Activated T-helper 1 cell treated with anti-CD3 and anti-CD28 coated beads, Interleukin-12 subunit alpha, Interleukin-12 subunit beta, Interleukin-2, Interleukin-4 antibody, amounts not matched to agents 30 ng/mL and 10 ng/mL and 1 ng/mL, durations not matched to agents 14 hours and 24 hours and 36 hours (primary cell): Measurements from ENCODE around the gene DEPDC1. TPM values are rescaled to one million over a fixed set of nuclear protein-coding genes. Genes with fewer than 3 reads are reported as not detected.

Source experiments
- DNase-seq: peaks from one replicate; pipeline ENCODE4 v3.0.0; 2021; ENCODE audit warnings: low spot score
- H3K27ac Mint-ChIP-seq: one replicate; pipeline ENCODE4 v1.8.0; 2021; ENCODE audit warnings: mild to moderate bottlenecking, mixed read lengths
- H3K27me3 Mint-ChIP-seq: one replicate; pipeline ENCODE4 v1.8.0; 2022; ENCODE audit warnings: mild to moderate bottlenecking, moderate library complexity, mixed read lengths; ENCODE audit not compliant: insufficient read depth
- H3K36me3 Mint-ChIP-seq: one replicate; pipeline ENCODE4 v1.8.0; 2021; ENCODE audit warnings: low read depth, mixed read lengths
- H3K4me1 Mint-ChIP-seq: one replicate; pipeline ENCODE4 v1.8.0; 2021; ENCODE audit warnings: low read depth, mixed read lengths
- H3K4me3 Mint-ChIP-seq: one replicate; pipeline ENCODE4 v1.8.0; 2021; ENCODE audit warnings: mild to moderate bottlenecking, moderate library complexity, mixed read lengths
- H3K9me3 Mint-ChIP-seq: one replicate; pipeline ENCODE4 v1.8.0; 2021; ENCODE audit warnings: mixed read lengths
- intact Hi-C: fragments of 100-400 bp; cut with micrococcal nuclease; formaldehyde crosslinking; loops from one replicate; pipeline ENCODE4 v1.15.1; 2024
- total RNA-seq: library from RNA; stranded (reverse); gene quantifications from 2 replicates; pipeline ENCODE4 v1.2.3, GENCODE V29; 2022

DEPDC1 gene
- 10.0 and 11.3 TPM in 2 replicates for total RNA-seq

GRCh38 chr1:68496680-68497357, at the start of gene DEPDC1:
TSS of gene DEPDC1 (minus strand) at chr1:68497082. CDS start at chr1:68496999, 83 bp downstream.
- peak within 1 kb of the TSS; percentile 81 for H3K27ac Mint-ChIP-seq
- intact Hi-C loops = loop anchor here (1.0 to 5.0 kb wide), 4 partner anchors 10 to 1725 kb away; partner anchors contain the start of gene SRSF11
- peaks cover 7% of the 10 kb centered on the region for H3K36me3 Mint-ChIP-seq

GRCh38 chr1:68544651-68545050, 47.8 kb upstream of the DEPDC1 start:
- no peaks in the 10 kb centered on the region for H3K36me3 Mint-ChIP-seq
- H3K27ac Mint-ChIP-seq = no peak overlapping the region
- H3K4me1 Mint-ChIP-seq = no peaks in the 10 kb centered on the region
- H3K9me3 Mint-ChIP-seq = no peaks in the 10 kb centered on the region
- H3K4me3 Mint-ChIP-seq = no peak overlapping the region
- H3K27me3 Mint-ChIP-seq = no peaks in the 10 kb centered on the region
- DNase-seq = no peak
- intact Hi-C loops = no loop called here

More at GRCh38 chr1:68496680-68497357, at the start of gene DEPDC1:
- Mint-ChIP-seq H3K4me3 (peak within 1 kb of the TSS; percentile 92), H3K4me1 (peaks cover 27% of the 10 kb centered on the region), H3K27me3 (peaks cover 17% of the 10 kb centered on the region), H3K9me3 (no peaks in the 10 kb centered on the region)
- peak; percentile 84 for DNase-seq

DNA sequence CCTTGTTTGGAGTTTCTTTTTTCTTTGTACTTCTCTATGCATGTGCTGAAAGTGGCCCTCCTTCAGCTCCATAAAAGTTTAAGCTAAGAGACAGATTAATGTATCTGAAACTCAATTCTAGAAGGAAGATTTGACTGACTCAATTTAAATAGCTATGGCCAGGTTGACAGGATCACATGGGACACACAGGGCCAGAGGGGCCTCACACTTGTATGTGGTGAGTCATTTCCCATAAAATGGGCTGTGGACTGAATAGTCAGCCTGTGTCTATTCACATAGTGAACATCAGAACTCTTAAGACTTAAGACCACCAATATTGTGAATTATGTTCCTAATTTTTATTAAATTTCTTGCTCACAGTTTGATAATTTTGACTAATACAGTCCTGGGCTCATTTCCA, 45.7 kb upstream of the DEPDC1 start:
- no peak for DNase-seq
- H3K36me3 Mint-ChIP-seq = no peaks in the 10 kb centered on the region
- intact Hi-C loops = no loop called here

DNA sequence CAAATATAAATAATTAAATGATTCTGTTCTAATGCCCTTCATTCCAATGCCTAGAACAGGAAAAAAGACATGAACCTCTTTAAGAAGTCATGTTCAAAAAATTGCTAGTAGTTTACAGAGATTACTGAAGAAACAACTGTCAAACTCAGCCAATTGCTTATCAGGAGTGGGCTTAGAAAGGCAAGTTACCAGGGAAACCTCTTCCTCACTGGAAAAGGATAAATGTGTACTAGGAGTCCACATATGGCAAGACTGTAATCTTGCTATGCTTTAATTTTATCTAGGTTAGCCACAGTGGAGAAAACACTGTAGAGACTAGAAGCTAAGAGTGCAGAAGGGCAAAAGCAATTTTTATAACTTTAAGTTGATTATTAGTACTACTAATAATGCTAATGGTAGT, 42.1 kb upstream of the DEPDC1 start:
- DNase-seq = no peak
- Mint-ChIP-seq H3K27me3 (peaks cover 1% of the 10 kb centered on the region), H3K4me3 (no peak overlapping the region), H3K4me1 (no peaks in the 10 kb centered on the region), H3K36me3 (no peaks in the 10 kb centered on the region), H3K9me3 (no peaks in the 10 kb centered on the region), H3K27ac (no peak overlapping the region)
- intact Hi-C loops = no loop called here

More for the DNA sequence above, 45.7 kb upstream of the DEPDC1 start:
- H3K9me3 Mint-ChIP-seq = no peaks in the 10 kb centered on the region
- no peaks in the 10 kb centered on the region for H3K4me1 Mint-ChIP-seq
- H3K4me3 Mint-ChIP-seq = no peak overlapping the region
- H3K27ac Mint-ChIP-seq = no peak overlapping the region
- no peaks in the 10 kb centered on the region for H3K27me3 Mint-ChIP-seq

GRCh38 chr1:68528243-68528642, 31.4 kb upstream of the DEPDC1 start:
- intact Hi-C loops = no loop called here
- H3K27ac Mint-ChIP-seq = no peak overlapping the region
- H3K9me3 Mint-ChIP-seq = no peaks in the 10 kb centered on the region
- DNase-seq = no peak
- H3K27me3 Mint-ChIP-seq = peaks cover 4% of the 10 kb centered on the region
- H3K4me3 Mint-ChIP-seq = no peak overlapping the region
- no peaks in the 10 kb centered on the region for H3K4me1 Mint-ChIP-seq
- no peaks in the 10 kb centered on the region for H3K36me3 Mint-ChIP-seq

DNA sequence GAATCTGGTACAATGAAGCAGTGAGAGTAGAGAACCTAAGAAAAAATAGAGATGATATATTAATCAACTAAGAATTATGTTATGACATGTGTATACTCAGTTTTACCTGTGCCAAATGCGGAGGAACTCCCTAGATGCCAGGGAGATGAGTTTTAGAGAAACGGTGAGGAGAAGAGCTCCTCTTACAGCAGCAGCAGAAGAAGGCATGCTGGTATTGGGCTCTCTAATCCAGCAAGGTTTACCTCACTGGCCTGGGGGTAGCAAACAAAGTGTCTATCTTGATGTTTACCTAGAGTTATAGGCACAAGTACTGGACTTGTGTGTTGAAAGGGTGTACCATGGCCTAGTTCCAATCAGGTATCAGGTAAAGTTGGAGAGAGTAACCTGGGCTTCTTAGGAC, 28.9 kb upstream of the DEPDC1 start:
- intact Hi-C loops = no loop called here
- Mint-ChIP-seq H3K27me3 (peaks cover 2% of the 10 kb centered on the region), H3K4me1 (no peaks in the 10 kb centered on the region), H3K9me3 (no peaks in the 10 kb centered on the region), H3K4me3 (no peak overlapping the region), H3K36me3 (no peaks in the 10 kb centered on the region), H3K27ac (no peak overlapping the region)
- no peak for DNase-seq

- intact Hi-C loops = no loop called here
- no peaks in the 10 kb centered on the region for H3K9me3 Mint-ChIP-seq
Measured at GRCh38 chr1:68521286-68521685, 24.4 kb upstream of the DEPDC1 start.

DNA sequence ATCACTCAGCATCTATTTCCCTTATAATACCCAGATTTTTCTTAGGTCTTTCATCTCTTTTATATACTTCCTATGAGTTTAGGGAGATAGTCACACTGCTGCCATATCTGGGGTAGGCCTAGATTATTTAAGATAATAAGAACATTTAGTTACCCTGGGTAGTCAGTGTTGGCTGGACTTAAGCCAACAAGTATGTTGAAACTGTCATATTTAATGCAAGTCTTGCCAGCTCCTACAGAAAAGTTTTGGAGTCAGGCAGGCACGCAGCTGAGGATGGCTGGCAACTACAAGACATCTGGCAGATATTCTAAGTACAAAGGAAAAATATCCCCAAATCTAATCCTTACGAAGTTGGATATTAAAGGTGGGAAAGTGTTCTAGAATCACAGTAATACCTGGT, 19.2 kb upstream of the DEPDC1 start:
- Mint-ChIP-seq H3K4me1 (no peaks in the 10 kb centered on the region), H3K9me3 (no peaks in the 10 kb centered on the region), H3K4me3 (no peak overlapping the region), H3K36me3 (no peaks in the 10 kb centered on the region), H3K27ac (no peak overlapping the region), H3K27me3 (peaks cover 7% of the 10 kb centered on the region)
- intact Hi-C loops = no loop called here
- DNase-seq = no peak

More at GRCh38 chr1:68521286-68521685, 24.4 kb upstream of the DEPDC1 start:
- Mint-ChIP-seq H3K36me3 (no peaks in the 10 kb centered on the region), H3K27ac (no peak overlapping the region), H3K27me3 (peaks cover 2% of the 10 kb centered on the region), H3K4me3 (no peak overlapping the region), H3K4me1 (no peaks in the 10 kb centered on the region)
- DNase-seq = no peak

GRCh38 chr1:68511254-68511653, 14.4 kb upstream of the DEPDC1 start:
- intact Hi-C loops = no loop called here
- no peak for DNase-seq
- no peaks in the 10 kb centered on the region for H3K36me3 Mint-ChIP-seq

DNA sequence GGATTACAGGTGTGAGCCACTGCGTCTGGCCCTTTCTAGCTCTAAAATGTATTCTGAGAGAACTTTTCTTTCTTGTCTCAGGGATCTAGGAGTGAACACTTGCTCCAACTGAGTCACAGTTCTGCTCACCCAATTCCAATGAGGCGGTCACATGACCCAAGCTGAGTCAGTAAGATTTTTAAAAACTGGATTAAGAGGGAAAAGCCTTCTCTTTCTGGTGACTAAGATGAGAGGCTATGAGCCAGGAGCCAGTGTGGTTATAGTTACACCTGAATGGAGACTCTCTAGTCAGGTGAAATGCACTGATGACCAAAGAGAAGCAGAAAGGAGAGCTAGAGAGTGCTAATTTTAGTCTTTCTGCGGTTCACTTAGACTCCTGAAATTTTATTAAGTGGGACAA, 9.5 kb upstream of the DEPDC1 start:
- intact Hi-C loops = no loop called here
- H3K9me3 Mint-ChIP-seq = no peaks in the 10 kb centered on the region
- DNase-seq = no peak
- no peak overlapping the region for H3K27ac Mint-ChIP-seq
- no peaks in the 10 kb centered on the region for H3K36me3 Mint-ChIP-seq
- H3K27me3 Mint-ChIP-seq = peaks cover 8% of the 10 kb centered on the region
- H3K4me1 Mint-ChIP-seq = no peaks in the 10 kb centered on the region
- H3K4me3 Mint-ChIP-seq = no peak overlapping the region

More at GRCh38 chr1:68511254-68511653, 14.4 kb upstream of the DEPDC1 start:
- Mint-ChIP-seq H3K27me3 (peaks cover 7% of the 10 kb centered on the region), H3K4me3 (no peak overlapping the region), H3K9me3 (no peaks in the 10 kb centered on the region), H3K27ac (no peak overlapping the region), H3K4me1 (no peaks in the 10 kb centered on the region)

GRCh38 chr1:68503085-68503484, 6.2 kb upstream of the DEPDC1 start:
- intact Hi-C loops = no loop called here
- Mint-ChIP-seq H3K9me3 (no peaks in the 10 kb centered on the region), H3K4me1 (no peaks in the 10 kb centered on the region), H3K4me3 (no peak overlapping the region), H3K27ac (no peak overlapping the region), H3K27me3 (peaks cover 25% of the 10 kb centered on the region), H3K36me3 (no peaks in the 10 kb centered on the region)
- no peak for DNase-seq

GRCh38 chr1:68497358-68497698, 446 bp upstream of the DEPDC1 start:
- Mint-ChIP-seq H3K27ac (no peak overlapping the region), H3K4me1 (peaks cover 26% of the 10 kb centered on the region), H3K36me3 (peaks cover 5% of the 10 kb centered on the region), H3K9me3 (no peaks in the 10 kb centered on the region), H3K27me3 (peaks cover 17% of the 10 kb centered on the region), H3K4me3 (peak overlapping the region; percentile 92)
- no peak for DNase-seq
- intact Hi-C loops = loop anchor here (1.0 to 5.0 kb wide), 4 partner anchors 10 to 1725 kb away; partner anchors contain the start of gene SRSF11

DNA sequence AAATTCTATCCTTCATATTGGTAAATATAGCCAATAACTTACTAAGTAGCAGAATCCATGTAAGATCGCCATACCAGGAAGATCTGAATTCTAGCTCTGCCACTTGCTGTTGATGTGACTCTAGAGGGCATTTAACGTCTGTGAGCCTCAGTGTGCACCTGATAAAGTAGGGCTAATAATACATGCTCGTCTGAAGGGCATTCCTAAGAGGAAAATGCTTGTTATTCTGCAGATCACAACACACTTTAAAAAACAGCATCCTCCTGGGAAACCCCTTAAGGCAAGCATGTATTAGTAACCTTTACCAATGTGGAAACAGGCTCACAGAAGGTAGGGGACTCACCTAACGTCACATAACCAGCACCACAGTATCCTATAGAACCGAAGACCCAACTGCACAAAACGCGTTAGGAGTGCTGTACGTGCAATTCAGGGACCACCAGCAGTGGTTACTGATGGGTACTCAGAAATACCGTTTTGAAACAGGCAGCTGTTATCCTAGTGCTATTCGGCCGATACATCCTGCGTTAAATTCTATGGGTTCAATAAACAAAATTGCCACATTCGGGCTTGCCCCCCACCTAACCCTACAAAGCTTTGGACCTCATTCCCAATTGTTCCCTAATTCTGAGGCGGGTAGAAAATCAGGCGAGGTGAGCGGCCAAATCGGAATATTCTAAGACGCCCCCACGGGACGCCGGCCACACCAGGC, 758 bp downstream of the DEPDC1 start:
- no peaks in the 10 kb centered on the region for H3K9me3 Mint-ChIP-seq
- H3K27ac Mint-ChIP-seq = peak overlapping the region; percentile 81
- peaks cover 17% of the 10 kb centered on the region for H3K27me3 Mint-ChIP-seq
- peaks cover 31% of the 10 kb centered on the region for H3K4me1 Mint-ChIP-seq
- peak; percentile 1 for DNase-seq
- peaks cover 10% of the 10 kb centered on the region for H3K36me3 Mint-ChIP-seq
- intact Hi-C loops = loop anchor here (2.0 to 5.0 kb wide), 3 partner anchors 13 to 1726 kb away; partner anchors contain the start of gene SRSF11
- H3K4me3 Mint-ChIP-seq = peak overlapping the region; percentile 92
